Heart left ventricle (tissue), 16 donors: ENCODE data around the gene DNAI2. TPM values are rescaled to one million over a fixed set of nuclear protein-coding genes. Genes with fewer than 3 reads are reported as not detected.

ENCODE experiments used
- ATAC-seq, 4 donors: fragments of 200-7000 bp; cut with Tn5 transposase; one replicate each; pipeline ENCODE4 v1.9.1; 2020 to 2022; ENCODE audit warnings: moderate library complexity in 4 of 4, mild to moderate bottlenecking in 3 of 4, moderate number of reproducible peaks in 1 of 4
- DNase-seq, 5 donors: peaks; one replicate each; pipeline ENCODE4 v3.0.0-alpha.2; 2020
- H3K27ac ChIP-seq, 12 donors: fragments of 200-600 bp; sonication (generic) in 4 of 12; one replicate each; pipeline versions ENCODE4 v1.5.0 to v1.8.0; 2016 to 2022; ENCODE audit warnings: mild to moderate bottlenecking in 2 of 12
- H3K27me3 ChIP-seq, 9 donors: fragments of 200-600 bp; sonication (generic) in 2 of 9; one replicate each; pipeline versions ENCODE4 v1.5.1 to v1.8.0; 2016 to 2022; ENCODE audit warnings: mild to moderate bottlenecking in 3 of 9
- H3K36me3 ChIP-seq, 9 donors: fragments of 200-600 bp; sonication (generic) in 2 of 9; one replicate each; pipeline versions ENCODE4 v1.5.0 to v1.8.0; 2018 to 2022; ENCODE audit warnings: mild to moderate bottlenecking in 2 of 9
- H3K4me1 ChIP-seq, 12 donors: fragments of 200-600 bp; sonication (generic) in 4 of 12; one replicate each; pipeline versions ENCODE4 v1.5.0 to v1.8.0; 2016 to 2022; ENCODE audit warnings: mild to moderate bottlenecking in 3 of 12
- H3K4me3 ChIP-seq, 12 donors: fragments of 200-600 bp; sonication (generic) in 4 of 12; one replicate each; pipeline versions ENCODE4 v1.5.0 to v1.8.0; 2017 to 2022; ENCODE audit warnings: mild to moderate bottlenecking in 9 of 12, moderate library complexity in 4 of 12
- H3K9me3 ChIP-seq, 12 donors: fragments of 200-600 bp; sonication (generic) in 4 of 12; one replicate each; pipeline versions ENCODE4 v1.5.0 to v1.8.0; 2016 to 2022; ENCODE audit warnings: mild to moderate bottlenecking in 1 of 12
- POLR2A ChIP-seq, 2 donors: fragments of 450-650 bp; IDR thresholded peaks; one replicate each; pipeline ENCODE4 v1.6.1; 2017; ENCODE audit warnings: antibody characterized with exemption in 2 of 2, mild to moderate bottlenecking in 2 of 2, moderate library complexity in 2 of 2
- WGBS, 4 donors: extraction: QIAGEN DNeasy Blood & Tissue Kit in 2 of 4; methylation state at CpG; one replicate each; pipeline versions ENCODE4 v1.1.5 to v1.1.7; 2013 to 2018; 5-methylcytosine and 5-hydroxymethylcytosine counted together
- intact Hi-C, 10 donors: fragments of 100-400 bp; cut with DNase I; formaldehyde crosslinking; loops; one replicate each; pipeline versions ENCODE4 v1.11.1 to v1.14.2; 2022
- polyA plus RNA-seq, 2 donors: library from polyadenylated mRNA; stranded (reverse); fragments of 200-250 nt; gene quantifications; one replicate each; pipeline ENCODE4 v1.2.3, GENCODE V29; 2013
- total RNA-seq, 9 donors: library from RNA; depleted of rRNA in 2 of 9; stranded (reverse); fragments of >200 nt in 2 of 9; fragmentation: NEBNext Ultra II Directional in 3 of 9; extraction: Animal tissue kit (Norgen Biotek cat#: 25700) in 3 of 9; gene quantifications; one replicate each; pipeline versions ENCODE4 v1.1.0 to v1.2.4, GENCODE V29; 2016 to 2023
- TF ChIP-seq, protein P1 (sequence below), 12 donors: fragments of 200-600 bp; sonication (generic) in 4 of 12; IDR thresholded peaks; one replicate each; pipeline versions ENCODE4 v1.5.0 to v1.8.0; 2018 to 2022; ENCODE audit warnings: antibody characterized with exemption in 12 of 12, mild to moderate bottlenecking in 5 of 12
- donor health status: ischemic (EF 13 %, LVEDD 7.1; RV severe dilation, severe dysfunction).
- donor health status: healthy with polysubstance abuse.
- donor health status: DM: no; HTN: yes; CAD: no.
- donor health status: DM: no; HTN: no; CAD: no.
- donor health status: ischemic (EF 25% LVEDD 6.9; RV normal size, moderate dysfunction).
- donor health status: ischemic (EF 25% LVEDD 5.7; RV mildly dilated, moderate dysfunction).
- donor health status: healthy.
- donor health status: DM: yes; HTN: yes; CAD: no.
- donor health status: ischemic (EF 35%, LVEDD 5.7; RV mildly dilated, moderate dysfunction).
- donor health status: nonischemic (EF 11% LVEDD 7.7; RV severe dilation, severe dysfunction).
- donor health status: DM: yes; HTN: yes; CAD: no.
- donor health status: PGD.
- donor health status: ischemic (EF 29% LVEDD 5.4; RV normal size, mild dysfunction).
- donor health status: nonischemic (EF 23%, LVEDD 6.1; RV moderate dilation, normal function).

The DNAI2 gene
- total and polyA plus RNA-seq, 11 donors = not detected

DNA sequence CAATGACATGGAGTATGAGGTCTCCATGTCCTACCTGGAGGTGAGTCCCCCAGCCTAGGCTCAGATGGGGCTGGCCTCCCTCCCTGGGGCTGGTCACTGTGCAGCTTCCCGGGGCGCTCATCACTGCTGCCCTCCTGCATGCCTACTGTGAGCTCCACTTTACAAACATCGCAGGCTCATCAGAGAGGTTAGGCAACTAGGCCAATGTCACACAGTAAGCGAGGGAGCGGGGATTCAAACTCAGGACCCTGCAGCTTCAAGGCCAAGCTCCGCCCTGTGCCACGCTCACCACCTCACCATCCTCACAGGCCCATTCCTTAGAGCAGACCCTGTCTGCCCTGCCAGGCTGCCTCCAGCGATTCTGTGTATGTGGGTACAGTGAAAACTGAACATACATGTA lies 69.1 kb downstream of the DNAI2 start:
- H3K9me3 ChIP-seq = no peaks in the 10 kb centered on the region
- no peaks in the 10 kb centered on the region for H3K36me3 ChIP-seq
- DNase-seq (no peak), ATAC-seq (no peak)
- TF ChIP-seq POLR2A (IDR thresholded peaks at IDR 0.05) = no peak
- TF ChIP-seq, protein P1, sequence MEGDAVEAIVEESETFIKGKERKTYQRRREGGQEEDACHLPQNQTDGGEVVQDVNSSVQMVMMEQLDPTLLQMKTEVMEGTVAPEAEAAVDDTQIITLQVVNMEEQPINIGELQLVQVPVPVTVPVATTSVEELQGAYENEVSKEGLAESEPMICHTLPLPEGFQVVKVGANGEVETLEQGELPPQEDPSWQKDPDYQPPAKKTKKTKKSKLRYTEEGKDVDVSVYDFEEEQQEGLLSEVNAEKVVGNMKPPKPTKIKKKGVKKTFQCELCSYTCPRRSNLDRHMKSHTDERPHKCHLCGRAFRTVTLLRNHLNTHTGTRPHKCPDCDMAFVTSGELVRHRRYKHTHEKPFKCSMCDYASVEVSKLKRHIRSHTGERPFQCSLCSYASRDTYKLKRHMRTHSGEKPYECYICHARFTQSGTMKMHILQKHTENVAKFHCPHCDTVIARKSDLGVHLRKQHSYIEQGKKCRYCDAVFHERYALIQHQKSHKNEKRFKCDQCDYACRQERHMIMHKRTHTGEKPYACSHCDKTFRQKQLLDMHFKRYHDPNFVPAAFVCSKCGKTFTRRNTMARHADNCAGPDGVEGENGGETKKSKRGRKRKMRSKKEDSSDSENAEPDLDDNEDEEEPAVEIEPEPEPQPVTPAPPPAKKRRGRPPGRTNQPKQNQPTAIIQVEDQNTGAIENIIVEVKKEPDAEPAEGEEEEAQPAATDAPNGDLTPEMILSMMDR (IDR thresholded peaks at IDR 0.05) = no peak
- intact Hi-C loops = no loop called here
- H3K4me1 ChIP-seq = no peaks in the 10 kb centered on the region
- WGBS, 4 donors = 70 to 96% (median 85%) methylated on average over 2 to 8 of the region's 8 CpGs
- no peak overlapping the region for H3K27ac ChIP-seq
- H3K27me3 ChIP-seq = peaks cover 0 to 8% (median 0%) of the 10 kb centered on the region in 9 donors
- no peak overlapping the region for H3K4me3 ChIP-seq

DNA sequence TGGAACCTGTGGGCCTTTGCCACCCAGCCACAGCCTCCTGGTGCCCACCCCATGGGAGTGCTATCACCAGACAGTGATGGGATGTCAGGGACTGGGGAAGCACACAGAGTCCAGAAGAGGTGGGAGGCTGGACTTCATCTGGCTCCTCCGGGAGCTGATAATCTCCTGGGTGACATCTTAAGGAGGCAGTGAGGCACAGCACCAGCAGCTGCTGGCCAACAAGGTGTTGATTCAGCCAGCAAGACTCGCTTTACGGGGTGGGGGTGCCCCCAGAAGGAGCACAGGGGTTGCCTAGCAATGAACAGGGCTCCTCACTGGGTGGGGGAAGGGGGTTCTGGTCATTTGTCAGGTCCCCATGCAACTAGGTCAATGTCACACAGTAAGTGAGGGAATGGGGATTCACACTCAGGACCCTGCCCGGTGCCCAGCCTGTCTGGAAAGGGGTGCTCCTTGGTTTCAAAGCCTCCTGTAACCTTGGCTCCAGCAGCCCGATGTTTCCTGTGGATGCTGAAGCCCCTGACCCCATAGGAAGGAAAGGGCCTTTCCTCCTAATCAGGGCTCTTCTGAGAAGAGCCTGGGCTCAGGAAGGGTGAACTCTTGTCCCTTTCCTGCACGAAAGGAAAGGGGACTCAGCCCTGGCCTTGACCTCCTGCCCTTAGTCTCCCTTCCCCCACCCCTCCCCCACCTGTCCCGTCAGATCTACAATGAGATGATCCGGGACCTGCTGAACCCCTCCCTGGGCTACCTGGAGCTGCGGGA lies 69.7 kb downstream of the DNAI2 start:
- H3K9me3 ChIP-seq = no peaks in the 10 kb centered on the region
- no peak for ATAC-seq
- 54 to 67% (median 56%) methylated on average over 9 of the region's 9 CpGs for WGBS, 4 donors
- no peak for DNase-seq
- H3K27ac ChIP-seq = no peak overlapping the region
- no peaks in the 10 kb centered on the region for H3K4me1 ChIP-seq
- TF ChIP-seq, protein P1 (IDR thresholded peaks at IDR 0.05) = no peak
- no peak overlapping the region for H3K4me3 ChIP-seq
- H3K27me3 ChIP-seq = peaks cover 0 to 8% (median 0%) of the 10 kb centered on the region in 9 donors
- intact Hi-C loops = no loop called here
- no peaks in the 10 kb centered on the region for H3K36me3 ChIP-seq

DNA sequence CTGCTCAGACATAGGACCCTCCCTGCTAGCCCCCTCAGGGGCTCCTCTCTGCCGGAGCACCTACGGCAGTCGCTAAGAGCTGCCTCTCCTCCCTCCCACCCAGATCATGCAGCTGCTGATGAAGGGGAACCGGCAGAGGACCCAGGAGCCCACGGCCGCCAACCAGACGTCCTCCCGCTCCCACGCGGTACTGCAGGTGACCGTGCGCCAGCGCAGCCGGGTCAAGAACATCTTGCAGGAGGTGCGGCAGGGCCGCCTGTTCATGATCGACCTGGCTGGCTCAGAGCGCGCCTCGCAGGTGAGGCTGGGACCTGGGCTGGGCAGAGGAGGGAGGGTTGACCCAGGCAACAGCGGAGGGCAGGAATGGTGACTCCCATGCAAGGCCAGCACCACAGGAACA lies 70.6 kb downstream of the DNAI2 start:
- peaks cover 0 to 9% (median 0%) of the 10 kb centered on the region in 9 donors for H3K27me3 ChIP-seq
- no peaks in the 10 kb centered on the region for H3K4me1 ChIP-seq
- intact Hi-C loops = no loop called here
- no peaks in the 10 kb centered on the region for H3K36me3 ChIP-seq
- H3K4me3 ChIP-seq = no peak overlapping the region
- peak in 1 of 5 donors; percentile 58 for DNase-seq
- 82 to 87% (median 85%) methylated on average over 20 to 21 of the region's 21 CpGs for WGBS, 4 donors
- H3K27ac ChIP-seq = no peak overlapping the region
- no peak for ATAC-seq
- H3K9me3 ChIP-seq = no peaks in the 10 kb centered on the region
- no peak for TF ChIP-seq POLR2A (IDR thresholded peaks at IDR 0.05)
- TF ChIP-seq, protein P1 (IDR thresholded peaks at IDR 0.05) = no peak

DNA sequence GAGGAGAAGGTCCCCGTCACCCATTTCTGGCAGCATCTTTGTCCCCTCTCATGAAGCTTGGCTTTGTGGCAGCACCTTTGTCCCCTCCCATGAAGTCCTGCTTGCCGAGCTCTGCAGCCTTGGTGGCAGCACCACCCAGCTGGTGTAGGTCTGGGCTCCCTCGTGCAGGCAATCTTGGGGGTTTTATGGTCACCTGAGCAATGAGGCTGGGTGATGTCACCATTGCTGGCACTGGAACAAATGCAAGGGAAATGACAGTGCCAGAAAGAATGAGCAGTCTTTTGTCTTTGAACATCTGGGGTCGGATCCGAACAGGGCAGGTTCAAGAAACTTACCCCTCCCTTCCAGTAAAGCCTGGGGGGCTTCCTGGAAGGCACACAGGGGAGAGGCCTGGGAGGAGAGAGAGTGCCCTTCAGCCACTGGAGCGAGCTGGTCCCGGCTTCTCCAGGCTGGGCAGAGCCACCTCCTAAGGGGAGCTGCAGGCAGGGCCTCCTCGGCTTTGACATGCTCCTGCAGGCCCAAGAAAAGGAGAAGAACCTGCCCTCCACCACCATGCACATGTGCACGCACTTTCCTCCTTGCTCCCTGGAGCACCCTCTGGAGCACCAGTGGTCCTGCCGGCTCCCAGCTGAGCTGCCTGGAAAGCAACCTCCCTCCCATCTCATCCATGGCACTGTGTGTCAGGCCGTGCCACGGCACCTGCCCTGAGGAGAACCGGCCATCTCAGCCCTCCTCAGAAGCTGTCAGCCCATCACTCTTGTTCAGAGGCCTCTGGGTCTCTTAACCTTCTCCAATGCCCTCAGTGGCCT lies 71.6 kb downstream of the DNAI2 start:
- Histone ChIP-seq H3K9me3 (no peaks in the 10 kb centered on the region), H3K27me3 (peaks cover 0 to 19% (median 0%) of the 10 kb centered on the region in 9 donors), H3K36me3 (no peaks in the 10 kb centered on the region), H3K4me3 (no peak overlapping the region), H3K27ac (no peak overlapping the region), H3K4me1 (no peaks in the 10 kb centered on the region)
- no peak for DNase-seq
- TF ChIP-seq, protein P1 (IDR thresholded peaks at IDR 0.05) = no peak
- TF ChIP-seq POLR2A (IDR thresholded peaks at IDR 0.05) = no peak
- intact Hi-C loops = no loop called here
- ATAC-seq = no peak
- WGBS, 4 donors = 79 to 86% (median 82%) methylated on average over 11 to 13 of the region's 13 CpGs
